Heart left ventricle (tissue), 16 donors: ENCODE data around the gene LCE1A. TPM values are rescaled to one million over a fixed set of nuclear protein-coding genes. Genes with fewer than 3 reads are reported as not detected.

Experiments used
- ATAC-seq, 4 donors: fragments of 200-7000 bp; cut with Tn5 transposase; one replicate each; pipeline ENCODE4 v1.9.1; 2020 to 2022; ENCODE audit warnings: moderate library complexity in 4 of 4, mild to moderate bottlenecking in 3 of 4, moderate number of reproducible peaks in 1 of 4
- DNase-seq, 5 donors: peaks; one replicate each; pipeline ENCODE4 v3.0.0-alpha.2; 2020
- H3K27ac ChIP-seq, 12 donors: fragments of 200-600 bp; sonication (generic) in 4 of 12; one replicate each; pipeline versions ENCODE4 v1.5.0 to v1.8.0; 2016 to 2022; ENCODE audit warnings: mild to moderate bottlenecking in 2 of 12
- H3K27me3 ChIP-seq, 9 donors: fragments of 200-600 bp; sonication (generic) in 2 of 9; one replicate each; pipeline versions ENCODE4 v1.5.1 to v1.8.0; 2016 to 2022; ENCODE audit warnings: mild to moderate bottlenecking in 3 of 9
- H3K36me3 ChIP-seq, 9 donors: fragments of 200-600 bp; sonication (generic) in 2 of 9; one replicate each; pipeline versions ENCODE4 v1.5.0 to v1.8.0; 2018 to 2022; ENCODE audit warnings: mild to moderate bottlenecking in 2 of 9
- H3K4me1 ChIP-seq, 12 donors: fragments of 200-600 bp; sonication (generic) in 4 of 12; one replicate each; pipeline versions ENCODE4 v1.5.0 to v1.8.0; 2016 to 2022; ENCODE audit warnings: mild to moderate bottlenecking in 3 of 12
- H3K4me3 ChIP-seq, 12 donors: fragments of 200-600 bp; sonication (generic) in 4 of 12; one replicate each; pipeline versions ENCODE4 v1.5.0 to v1.8.0; 2017 to 2022; ENCODE audit warnings: mild to moderate bottlenecking in 9 of 12, moderate library complexity in 4 of 12
- H3K9me3 ChIP-seq, 12 donors: fragments of 200-600 bp; sonication (generic) in 4 of 12; one replicate each; pipeline versions ENCODE4 v1.5.0 to v1.8.0; 2016 to 2022; ENCODE audit warnings: mild to moderate bottlenecking in 1 of 12
- POLR2A ChIP-seq, 2 donors: fragments of 450-650 bp; IDR thresholded peaks; one replicate each; pipeline ENCODE4 v1.6.1; 2017; ENCODE audit warnings: antibody characterized with exemption in 2 of 2, mild to moderate bottlenecking in 2 of 2, moderate library complexity in 2 of 2
- WGBS, 4 donors: extraction: QIAGEN DNeasy Blood & Tissue Kit in 2 of 4; methylation state at CpG; one replicate each; pipeline versions ENCODE4 v1.1.5 to v1.1.7; 2013 to 2018; 5-methylcytosine and 5-hydroxymethylcytosine counted together
- intact Hi-C, 10 donors: fragments of 100-400 bp; cut with DNase I; formaldehyde crosslinking; loops; one replicate each; pipeline versions ENCODE4 v1.11.1 to v1.14.2; 2022
- polyA plus RNA-seq, 2 donors: library from polyadenylated mRNA; stranded (reverse); fragments of 200-250 nt; gene quantifications; one replicate each; pipeline ENCODE4 v1.2.3, GENCODE V29; 2013
- total RNA-seq, 9 donors: library from RNA; depleted of rRNA in 2 of 9; stranded (reverse); fragments of >200 nt in 2 of 9; fragmentation: NEBNext Ultra II Directional in 3 of 9; extraction: Animal tissue kit (Norgen Biotek cat#: 25700) in 3 of 9; gene quantifications; one replicate each; pipeline versions ENCODE4 v1.1.0 to v1.2.4, GENCODE V29; 2016 to 2023
- TF ChIP-seq, protein P1 (sequence below), 12 donors: fragments of 200-600 bp; sonication (generic) in 4 of 12; IDR thresholded peaks; one replicate each; pipeline versions ENCODE4 v1.5.0 to v1.8.0; 2018 to 2022; ENCODE audit warnings: antibody characterized with exemption in 12 of 12, mild to moderate bottlenecking in 5 of 12
- donor health status: ischemic (EF 13 %, LVEDD 7.1; RV severe dilation, severe dysfunction).
- donor health status: healthy with polysubstance abuse.
- donor health status: DM: no; HTN: yes; CAD: no.
- donor health status: DM: no; HTN: no; CAD: no.
- donor health status: ischemic (EF 25% LVEDD 6.9; RV normal size, moderate dysfunction).
- donor health status: ischemic (EF 25% LVEDD 5.7; RV mildly dilated, moderate dysfunction).
- donor health status: healthy.
- donor health status: DM: yes; HTN: yes; CAD: no.
- donor health status: ischemic (EF 35%, LVEDD 5.7; RV mildly dilated, moderate dysfunction).
- donor health status: nonischemic (EF 11% LVEDD 7.7; RV severe dilation, severe dysfunction).
- donor health status: DM: yes; HTN: yes; CAD: no.
- donor health status: PGD.
- donor health status: ischemic (EF 29% LVEDD 5.4; RV normal size, mild dysfunction).
- donor health status: nonischemic (EF 23%, LVEDD 6.1; RV moderate dilation, normal function).

LCE1A gene
- total and polyA plus RNA-seq, 11 donors, result not detected

DNA sequence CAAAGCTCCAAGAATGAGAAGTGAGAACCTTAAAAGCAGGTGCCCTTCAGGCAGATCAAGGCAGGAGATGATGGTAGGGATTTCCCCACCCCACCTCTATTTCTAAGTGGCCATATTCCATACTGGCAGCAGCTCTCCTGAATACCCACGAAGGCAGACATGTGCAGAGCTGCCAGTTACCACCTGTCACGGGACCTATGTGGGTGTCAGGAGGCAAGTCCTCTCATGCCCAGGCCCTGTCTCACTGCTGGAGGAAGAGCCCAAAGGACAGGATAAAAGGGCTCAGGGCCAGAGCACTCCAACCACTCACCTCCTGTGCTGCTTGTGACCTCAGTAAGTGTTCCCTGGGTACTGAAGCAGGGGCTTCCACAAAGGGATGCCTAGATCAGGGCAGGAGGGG is 16.2 kb upstream of the LCE1A start:
- 49 to 82% (median 58%) methylated on average over 2 of the region's 2 CpGs for WGBS, 4 donors
- DNase-seq, result no peak
- no peak for ATAC-seq
- H3K4me1 ChIP-seq, result no peaks in the 10 kb centered on the region
- intact Hi-C loops, result no loop called here
- H3K36me3 ChIP-seq, result no peaks in the 10 kb centered on the region
- no peak overlapping the region for H3K4me3 ChIP-seq
- H3K9me3 ChIP-seq, result peaks cover 0 to 4% (median 0%) of the 10 kb centered on the region in 12 donors
- no peak overlapping the region for H3K27ac ChIP-seq
- TF ChIP-seq, protein P1, sequence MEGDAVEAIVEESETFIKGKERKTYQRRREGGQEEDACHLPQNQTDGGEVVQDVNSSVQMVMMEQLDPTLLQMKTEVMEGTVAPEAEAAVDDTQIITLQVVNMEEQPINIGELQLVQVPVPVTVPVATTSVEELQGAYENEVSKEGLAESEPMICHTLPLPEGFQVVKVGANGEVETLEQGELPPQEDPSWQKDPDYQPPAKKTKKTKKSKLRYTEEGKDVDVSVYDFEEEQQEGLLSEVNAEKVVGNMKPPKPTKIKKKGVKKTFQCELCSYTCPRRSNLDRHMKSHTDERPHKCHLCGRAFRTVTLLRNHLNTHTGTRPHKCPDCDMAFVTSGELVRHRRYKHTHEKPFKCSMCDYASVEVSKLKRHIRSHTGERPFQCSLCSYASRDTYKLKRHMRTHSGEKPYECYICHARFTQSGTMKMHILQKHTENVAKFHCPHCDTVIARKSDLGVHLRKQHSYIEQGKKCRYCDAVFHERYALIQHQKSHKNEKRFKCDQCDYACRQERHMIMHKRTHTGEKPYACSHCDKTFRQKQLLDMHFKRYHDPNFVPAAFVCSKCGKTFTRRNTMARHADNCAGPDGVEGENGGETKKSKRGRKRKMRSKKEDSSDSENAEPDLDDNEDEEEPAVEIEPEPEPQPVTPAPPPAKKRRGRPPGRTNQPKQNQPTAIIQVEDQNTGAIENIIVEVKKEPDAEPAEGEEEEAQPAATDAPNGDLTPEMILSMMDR (IDR thresholded peaks at IDR 0.05), result no peak
- no peak for TF ChIP-seq POLR2A (IDR thresholded peaks at IDR 0.05)
- H3K27me3 ChIP-seq, result peaks cover 0 to 11% (median 0%) of the 10 kb centered on the region in 9 donors

DNA sequence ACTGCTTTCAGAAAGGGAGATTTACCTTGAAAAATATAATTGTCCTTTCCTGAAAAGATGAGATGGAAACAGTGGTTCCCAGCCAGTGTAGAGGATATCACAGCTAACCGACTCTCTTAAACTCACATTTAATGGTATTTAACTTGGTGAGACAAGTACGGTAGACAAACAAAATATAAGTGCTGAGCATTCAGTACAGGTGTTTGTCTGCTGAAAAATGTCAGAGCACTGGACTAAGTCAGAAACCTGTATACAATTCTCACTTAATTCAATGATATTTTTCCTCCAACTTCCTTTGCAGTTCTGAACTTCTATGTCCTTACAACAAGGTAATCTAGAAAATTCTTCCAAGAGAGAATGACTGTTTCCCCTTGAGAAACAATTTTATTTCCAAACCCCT is 15.6 kb upstream of the LCE1A start, which contains the start of gene LCE1B:
Gene LCE1B (plus strand): TSS at position 301 of the 400 bp plus-strand sequence. CDS start 476 bp downstream, outside the sequence.
- 65 to 97% (median 90%) methylated on average over 2 of the region's 2 CpGs for WGBS, 4 donors
- no peak for ATAC-seq

DNA sequence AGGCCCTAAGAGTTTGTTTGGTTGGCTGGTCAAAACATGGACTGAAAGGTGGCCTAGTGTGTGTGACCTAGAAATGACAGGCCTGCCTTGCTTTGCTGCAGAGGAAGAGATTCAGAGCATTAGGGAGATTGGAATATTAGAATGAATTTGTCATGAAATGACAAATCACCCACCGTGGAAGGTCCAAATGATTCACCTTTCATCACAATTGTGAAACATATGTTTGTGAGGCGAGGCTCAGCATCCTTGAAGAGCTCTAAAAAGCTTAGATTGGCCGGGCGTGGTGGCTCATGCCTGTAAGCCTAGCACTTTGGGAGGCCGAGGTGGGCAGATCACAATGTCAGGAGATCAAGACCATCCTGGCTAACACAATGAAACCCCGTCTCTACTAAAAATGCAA is 10.0 kb upstream of the LCE1A start:
- DNase-seq (no peak), ATAC-seq (no peak)
- Histone ChIP-seq H3K36me3 (no peaks in the 10 kb centered on the region), H3K27me3 (peaks cover 0 to 5% (median 0%) of the 10 kb centered on the region in 9 donors), H3K27ac (no peak overlapping the region), H3K4me3 (no peak overlapping the region), H3K9me3 (no peaks in the 10 kb centered on the region), H3K4me1 (no peaks in the 10 kb centered on the region)
- WGBS, 4 donors, result 74 to 79% (median 77%) methylated on average over 6 of the region's 6 CpGs
- intact Hi-C loops, result no loop called here
- TF ChIP-seq, protein P1 (IDR thresholded peaks at IDR 0.05), result no peak
- no peak for TF ChIP-seq POLR2A (IDR thresholded peaks at IDR 0.05)

More for the DNA sequence above, 15.6 kb upstream of the LCE1A start, which contains the start of gene LCE1B:
- Histone ChIP-seq H3K27me3 (peaks cover 0 to 11% (median 0%) of the 10 kb centered on the region in 9 donors), H3K27ac (no peak within 1 kb of the TSS), H3K4me3 (no peak within 1 kb of the TSS), H3K9me3 (peaks cover 0 to 4% (median 0%) of the 10 kb centered on the region in 12 donors), H3K4me1 (no peaks in the 10 kb centered on the region), H3K36me3 (no peaks in the 10 kb centered on the region)
- no peak for DNase-seq
- TF ChIP-seq, protein P1 (IDR thresholded peaks at IDR 0.05), result no peak
- TF ChIP-seq POLR2A (IDR thresholded peaks at IDR 0.05), result no peak
- intact Hi-C loops, result no loop called here

DNA sequence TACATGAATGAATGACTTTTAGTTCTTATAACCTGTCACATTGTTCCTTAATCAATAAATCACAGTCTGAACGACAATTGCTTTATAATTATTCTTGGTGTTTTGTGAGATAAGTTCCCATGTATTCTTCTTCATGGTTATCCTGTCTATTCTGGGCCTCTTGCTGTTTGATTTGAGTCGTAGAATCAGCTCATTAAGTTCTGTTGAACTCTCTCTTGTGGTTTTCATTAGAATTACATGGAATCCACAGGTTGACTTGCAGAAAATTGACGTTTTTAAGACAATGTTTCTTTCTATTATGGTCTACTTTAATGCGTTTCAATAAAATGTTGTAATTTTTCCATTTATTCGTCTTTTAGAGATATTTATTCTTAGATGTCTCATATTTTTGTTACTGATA is 4.0 kb upstream of the LCE1A start:
- Histone ChIP-seq H3K4me1 (no peaks in the 10 kb centered on the region), H3K9me3 (no peaks in the 10 kb centered on the region), H3K4me3 (no peak overlapping the region), H3K36me3 (no peaks in the 10 kb centered on the region), H3K27ac (no peak overlapping the region), H3K27me3 (peaks cover 0 to 6% (median 0%) of the 10 kb centered on the region in 9 donors)
- no peak for ATAC-seq
- DNase-seq, result no peak
- intact Hi-C loops, result no loop called here
- no peak for TF ChIP-seq POLR2A (IDR thresholded peaks at IDR 0.05)
- TF ChIP-seq, protein P1 (IDR thresholded peaks at IDR 0.05), result peak in 1 of 12 donors; percentile 30
- WGBS, 4 donors, result 28 to 34% (median 30%) methylated on average over 5 of the region's 5 CpGs
